PC-3 (cell line): ENCODE measurements around the gene SYNJ1. TPM values are rescaled to one million over a fixed set of nuclear protein-coding genes. Genes with fewer than 3 reads are reported as not detected.

Source experiments
- ATAC-seq: fragments of 200-7000 bp; cut with Tn5 transposase; 2 replicates; pipeline ENCODE4 v1.9.1; 2020; ENCODE audit warnings: mild to moderate bottlenecking, moderate library complexity
- BruUV-seq: library from RNA; stranded (reverse); fragments of 400-500 nt; replicated peaks from 2 replicates; lab custom pipeline; 2021; lab: Mats Ljungman, UMichigan
- CTCF ChIA-PET: fragments of 300-600 bp; sonication (Branson Sonifier 250); formaldehyde crosslinking; loops from one replicate; lab custom pipeline; 2022; ENCODE audit warnings: antibody characterized with exemption; lab: Charles Lee
- POLR2A ChIA-PET: fragments of 300-600 bp; sonication (Branson Sonifier 250); formaldehyde crosslinking; loops from one replicate; lab custom pipeline; 2022; ENCODE audit warnings: antibody characterized with exemption; ENCODE audit not compliant: unreplicated experiment; lab: Charles Lee
- DNase-seq: peaks from one replicate; pipeline ENCODE4 v3.0.0-alpha.2; 2015
- H2AFZ ChIP-seq: fragments of 300-600 bp; sonication (generic); 2 replicates; pipeline ENCODE4 v1.6.0; 2016; ENCODE audit warnings: antibody characterized with exemption, low read length
- H3F3A ChIP-seq: fragments of 300-600 bp; sonication (generic); one replicate; pipeline ENCODE4 v1.6.0; 2017; ENCODE audit warnings: antibody characterized with exemption, low read length, control low read depth, mild to moderate bottlenecking; ENCODE audit not compliant: unreplicated experiment
- H3K27ac ChIP-seq: fragments of 300-600 bp; sonication (generic); 2 replicates; pipeline ENCODE4 v1.5.1; 2016; ENCODE audit warnings: mild to moderate bottlenecking, low read length
- H3K27me3 ChIP-seq: fragments of 300-600 bp; sonication (generic); 2 replicates; pipeline ENCODE4 v1.6.1; 2016; ENCODE audit warnings: low read length, mixed read lengths
- H3K36me3 ChIP-seq: fragments of 300-600 bp; sonication (generic); 2 replicates; pipeline ENCODE4 v1.6.1; 2016; ENCODE audit warnings: low read depth, mixed run types, low read length, mixed read lengths
- H3K4me1 ChIP-seq: fragments of 300-600 bp; sonication (generic); 2 replicates; pipeline ENCODE4 v1.5.1; 2016; ENCODE audit warnings: low read length; ENCODE audit not compliant: insufficient read depth
- H3K4me2 ChIP-seq: fragments of 300-600 bp; sonication (generic); 2 replicates; pipeline ENCODE4 v1.6.0; 2016; ENCODE audit warnings: low read length
- H3K4me3 ChIP-seq: fragments of 300-600 bp; sonication (generic); 2 replicates; pipeline ENCODE4 v1.5.1; 2016; ENCODE audit warnings: mild to moderate bottlenecking, low read length, mixed read lengths
- H3K79me2 ChIP-seq: fragments of 300-600 bp; sonication (generic); 2 replicates; pipeline ENCODE4 v1.6.1; 2017; ENCODE audit warnings: low read length, mixed read lengths
- H3K9ac ChIP-seq: fragments of 300-600 bp; sonication (generic); 2 replicates; pipeline ENCODE4 v1.6.0; 2016; ENCODE audit warnings: mild to moderate bottlenecking, low read length
- H3K9me2 ChIP-seq: fragments of 300-600 bp; sonication (generic); replicated peaks from 2 replicates; pipeline ENCODE4 v1.6.1; 2016; ENCODE audit warnings: mixed run types, low read length, mixed read lengths
- H3K9me3 ChIP-seq: fragments of 300-600 bp; sonication (generic); 2 replicates; pipeline ENCODE4 v1.6.1; 2016; ENCODE audit warnings: low read length, mixed read lengths
- H4K20me1 ChIP-seq: fragments of 300-600 bp; sonication (generic); 2 replicates; pipeline ENCODE4 v1.6.1; 2016; ENCODE audit warnings: low read length, mixed read lengths
- CTCF ChIP-seq: fragments of 300-600 bp; sonication (generic); conservative IDR thresholded peaks from 2 replicates; pipeline ENCODE4 v1.5.1; 2017; ENCODE audit warnings: antibody characterized with exemption, low read depth, mild to moderate bottlenecking, low read length
- EZH2 ChIP-seq: fragments of 300-600 bp; sonication (generic); IDR thresholded peaks from one replicate; pipeline ENCODE4 v1.6.1; 2017; ENCODE audit warnings: antibody characterized with exemption, mild to moderate bottlenecking, low read length; ENCODE audit not compliant: unreplicated experiment
- EZH2phosphoT487 ChIP-seq: fragments of 300-600 bp; sonication (generic); IDR thresholded peaks from 2 replicates; pipeline ENCODE4 v1.6.1; 2018; ENCODE audit warnings: mild to moderate bottlenecking, antibody characterized with exemption, low read length, borderline replicate concordance
- intact Hi-C: fragments of 100-400 bp; cut with micrococcal nuclease; formaldehyde crosslinking; loops from 2 replicates; pipeline ENCODE4 v1.9.0; 2023
- total RNA-seq: library from RNA; depleted of rRNA; stranded (reverse); fragments of >200 nt; gene quantifications from 2 replicates; pipeline ENCODE4 v1.2.3, GENCODE V29; 2014

The SYNJ1 gene
- total RNA-seq, 1 experiment from 2014 or later: 7.0 TPM

- Histone ChIP-seq H3K36me3 (0 out of 2 replicates have a peak, but pooled peaks cover 9% of the 10 kb centered on the region), H4K20me1 (no peaks in the 10 kb centered on the region), H3K9me3 (no peaks in the 10 kb centered on the region), H3K4me3 (no peak overlapping the region), H3K9me2 (no peaks in the 10 kb centered on the region), H2AFZ (no peak overlapping the region), H3K4me1 (no peaks in the 10 kb centered on the region), H3K9ac (no peak overlapping the region), H3F3A (no peaks in the 10 kb centered on the region), H3K27ac (no peak overlapping the region), H3K27me3 (no peaks in the 10 kb centered on the region), H3K79me2 (no peaks in the 10 kb centered on the region), H3K4me2 (no peak overlapping the region)
- ATAC-seq (no peak), DNase-seq (no peak)
- TF ChIP-seq EZH2 (no peak), CTCF (no peak), EZH2phosphoT487 (no peak)
- BruUV-seq: no TSS peak
- ChIA-PET CTCF (no interaction called here), POLR2A (no interaction called here)
- intact Hi-C loops: no loop called here
These were observed 9.9 kb downstream of the SYNJ1 start for GRCh38 chr21:32717851-32718316.

GRCh38 chr21:32716486-32716885 lies 11.3 kb downstream of the SYNJ1 start:
- Histone ChIP-seq H3F3A (no peaks in the 10 kb centered on the region), H3K36me3 (0 out of 2 replicates have a peak, but pooled peaks cover 9% of the 10 kb centered on the region), H3K9me2 (no peaks in the 10 kb centered on the region), H3K9ac (no peak overlapping the region), H3K79me2 (no peaks in the 10 kb centered on the region), H3K27ac (no peak overlapping the region), H2AFZ (no peak overlapping the region), H3K9me3 (no peaks in the 10 kb centered on the region), H3K4me3 (no peak overlapping the region), H3K4me1 (no peaks in the 10 kb centered on the region), H4K20me1 (no peaks in the 10 kb centered on the region), H3K27me3 (no peaks in the 10 kb centered on the region), H3K4me2 (no peak overlapping the region)
- intact Hi-C loops: no loop called here
- ChIA-PET CTCF (no interaction called here), POLR2A (interaction anchor here (0.7 kb wide), 1 partner anchor 39 kb away, joined by 5 read pairs; no protein-coding TSS in a partner anchor)
- TF ChIP-seq CTCF: no peak
- no peak for TF ChIP-seq EZH2
- no peak for TF ChIP-seq EZH2phosphoT487
- ATAC-seq: no peak
- no peak for DNase-seq
- no TSS peak for BruUV-seq

- Histone ChIP-seq H3K27ac (no peak overlapping the region), H3K79me2 (no peaks in the 10 kb centered on the region), H3K4me3 (no peak overlapping the region), H3K27me3 (no peaks in the 10 kb centered on the region), H3K9me3 (no peaks in the 10 kb centered on the region), H3K9ac (no peak overlapping the region), H3K9me2 (no peaks in the 10 kb centered on the region), H3F3A (no peaks in the 10 kb centered on the region), H3K4me2 (no peak overlapping the region), H3K4me1 (no peaks in the 10 kb centered on the region), H3K36me3 (0 out of 2 replicates have a peak, but pooled peaks cover 6% of the 10 kb centered on the region), H4K20me1 (no peaks in the 10 kb centered on the region), H2AFZ (no peak overlapping the region)
- ATAC-seq: no peak
- no TSS peak for BruUV-seq
- DNase-seq: no peak
- TF ChIP-seq CTCF (no peak), EZH2 (no peak), EZH2phosphoT487 (no peak)
- intact Hi-C loops: no loop called here
- ChIA-PET POLR2A (no interaction called here), CTCF (no interaction called here)
These were observed 14.1 kb downstream of the SYNJ1 start for GRCh38 chr21:32713726-32714125.
